H1 (cell line): ENCODE data around the gene TSKU. TPM values are rescaled to one million over a fixed set of nuclear protein-coding genes. Genes with fewer than 3 reads are reported as not detected.

Experiments used
- CTCF ChIA-PET: fragments of 300-600 bp; sonication (Branson Sonifier 250); formaldehyde crosslinking; loops from one replicate; lab custom pipeline; 2021; ENCODE audit not compliant: partially characterized antibody; lab: Charles Lee
- POLR2A ChIA-PET: fragments of 300-600 bp; sonication (Branson Sonifier 250); formaldehyde crosslinking; loops from one replicate; lab custom pipeline; 2021; ENCODE audit warnings: inconsistent platforms; ENCODE audit not compliant: partially characterized antibody; lab: Charles Lee
- DNase-seq, 2 experiments: peaks; one replicate each; pipeline versions ENCODE4 v3.0.0 to v3.0.0-alpha.2; 2010 to 2022; ENCODE audit warnings: low spot score in 2 of 2, low read depth in 1 of 2, mixed read lengths in 1 of 2
- FAIRE-seq: peaks from 2 replicates; lab custom pipeline; 2011; peaks lifted over from hg19 to GRCh38; lab: Jason Lieb, UNC
- H2AFZ ChIP-seq: 2 replicates; pipeline ENCODE4 v1.8.1; 2012; ENCODE audit warnings: low read length, inconsistent platforms
- H2AK5ac ChIP-seq: 2 replicates; pipeline ENCODE4 v1.6.1; 2013; ENCODE audit warnings: low read depth, low read length
- H2BK120ac ChIP-seq: replicated peaks from 2 replicates; pipeline ENCODE3; 2013; ENCODE audit warnings: low read depth, low read length, inconsistent platforms
- H2BK12ac ChIP-seq: 2 replicates; pipeline ENCODE4 v1.6.1; 2013; ENCODE audit warnings: low read depth, low read length
- H2BK15ac ChIP-seq: 2 replicates; pipeline ENCODE4 v1.6.1; 2013; ENCODE audit warnings: low read length
- H2BK20ac ChIP-seq: 2 replicates; pipeline ENCODE4 v1.6.1; 2013; ENCODE audit warnings: low read length
- H2BK5ac ChIP-seq: 2 replicates; pipeline ENCODE4 v1.6.1; 2013; ENCODE audit warnings: low read depth, low read length
- H3K14ac ChIP-seq: 2 replicates; pipeline ENCODE4 v1.6.1; 2013; ENCODE audit warnings: inconsistent platforms; ENCODE audit not compliant: insufficient read length
- H3K18ac ChIP-seq: 2 replicates; pipeline ENCODE4 v1.6.1; 2013; ENCODE audit warnings: low read length; ENCODE audit errors: extremely low read depth
- H3K23ac ChIP-seq: 2 replicates; pipeline ENCODE4 v1.6.1; 2013; ENCODE audit warnings: inconsistent platforms; ENCODE audit not compliant: insufficient read length
- H3K23me2 ChIP-seq: 2 replicates; pipeline ENCODE4 v1.6.1; 2013; ENCODE audit warnings: low read depth, low read length
- H3K27ac ChIP-seq: 2 replicates; pipeline ENCODE4 v1.6.1; 2011; ENCODE audit warnings: low read depth, low read length, inconsistent platforms
- H3K27me3 ChIP-seq, 4 experiments: replicated peaks in 1 of 4; 1 replicate in 1 of 4; 2 replicates in 3 of 4; pipeline versions ENCODE4 v1.6.1 to v1.8.1; 2011 to 2013; ENCODE audit warnings: low read length in 3 of 4, mild to moderate bottlenecking in 3 of 4, inconsistent platforms in 2 of 4, mixed read lengths in 2 of 4, moderate library complexity in 1 of 4; ENCODE audit not compliant: control insufficient read depth in 3 of 4, insufficient read depth in 3 of 4; ENCODE audit errors: extremely low read depth in 1 of 4
- H3K36me3 ChIP-seq, 4 experiments: 2 replicates each; pipeline versions ENCODE4 v1.6.1 to v1.8.1; 2011 to 2013; ENCODE audit warnings: mild to moderate bottlenecking in 4 of 4, low read length in 3 of 4, moderate library complexity in 2 of 4, control low read depth in 1 of 4, inconsistent platforms in 1 of 4; ENCODE audit not compliant: insufficient read depth in 4 of 4, control insufficient read depth in 2 of 4
- H3K4ac ChIP-seq: replicated peaks from 2 replicates; pipeline ENCODE3; 2013; ENCODE audit warnings: low read length, low read depth, mixed read lengths, inconsistent platforms; ENCODE audit not compliant: insufficient read length
- H3K4me1 ChIP-seq, 4 experiments: replicated peaks in 1 of 4; 1 replicate in 1 of 4; 2 replicates in 3 of 4; pipeline versions ENCODE4 v1.6.1 to v1.8.1; 2011 to 2013; ENCODE audit warnings: low read length in 3 of 4, inconsistent platforms in 2 of 4, mixed read lengths in 1 of 4; ENCODE audit not compliant: insufficient read depth in 4 of 4, control insufficient read depth in 3 of 4
- H3K4me2 ChIP-seq, 2 experiments: 2 replicates each; pipeline versions ENCODE4 v1.6.1 to v1.8.1; 2011 to 2013; ENCODE audit warnings: low read depth in 2 of 2, low read length in 2 of 2, control low read depth in 1 of 2, inconsistent platforms in 1 of 2, mild to moderate bottlenecking in 1 of 2; ENCODE audit not compliant: insufficient read depth in 1 of 2
- H3K4me3 ChIP-seq, 4 experiments: fragments of 200-600, 300-600 bp in 1 of 4; sonication (generic), shearing (Covaris generic), sonication (Bioruptor Twin) in 1 of 4; 2 replicates each; pipeline versions ENCODE4 v1.5.1 to v1.8.1; 2011 to 2016; ENCODE audit warnings: low read length in 4 of 4, low read depth in 3 of 4, control low read depth in 2 of 4, inconsistent platforms in 2 of 4, mild to moderate bottlenecking in 2 of 4, mixed read lengths in 1 of 4, moderate library complexity in 1 of 4; ENCODE audit not compliant: insufficient read depth in 2 of 4; ENCODE audit errors: extremely low read depth in 1 of 4
- H3K56ac ChIP-seq: replicated peaks from 2 replicates; pipeline ENCODE3; 2013; ENCODE audit warnings: low read depth, mild to moderate bottlenecking, mixed read lengths, low read length, inconsistent platforms; ENCODE audit not compliant: insufficient read length
- H3K79me1 ChIP-seq: 2 replicates; pipeline ENCODE4 v1.6.1; 2013; ENCODE audit warnings: low read depth, low read length, control low read depth
- H3K79me2 ChIP-seq, 2 experiments: 2 replicates each; pipeline versions ENCODE4 v1.6.1 to v1.8.1; 2012 to 2013; ENCODE audit warnings: low read length in 2 of 2, mild to moderate bottlenecking in 2 of 2, inconsistent platforms in 1 of 2; ENCODE audit not compliant: insufficient read depth in 2 of 2, control insufficient read depth in 1 of 2
- H3K9ac ChIP-seq, 4 experiments: replicated peaks in 1 of 4; 1 replicate in 1 of 4; 2 replicates in 3 of 4; pipeline versions ENCODE4 v1.6.1 to v1.8.1; 2011 to 2013; ENCODE audit warnings: low read depth in 3 of 4, low read length in 3 of 4, control low read depth in 2 of 4, mild to moderate bottlenecking in 2 of 4, moderate library complexity in 2 of 4, inconsistent platforms in 1 of 4; ENCODE audit errors: extremely low read depth in 1 of 4
- H3K9me3 ChIP-seq, 2 experiments: 2 replicates each; pipeline versions ENCODE4 v1.6.1 to v1.8.1; 2012 to 2013; ENCODE audit warnings: mild to moderate bottlenecking in 2 of 2, moderate library complexity in 2 of 2, control low read depth in 1 of 2, inconsistent platforms in 1 of 2, low read depth in 1 of 2, low read length in 1 of 2, mixed read lengths in 1 of 2; ENCODE audit not compliant: insufficient read depth in 2 of 2
- H4K20me1 ChIP-seq, 2 experiments: replicated peaks in 1 of 2; 2 replicates each; pipeline versions ENCODE3 to v1.8.1; 2011 to 2013; ENCODE audit warnings: inconsistent platforms in 2 of 2, low read length in 2 of 2, mild to moderate bottlenecking in 1 of 2; ENCODE audit not compliant: insufficient read depth in 2 of 2, control insufficient read depth in 1 of 2
- H4K5ac ChIP-seq: 2 replicates; pipeline ENCODE4 v1.6.1; 2013; ENCODE audit warnings: low read length, low read depth, mixed read lengths, inconsistent platforms; ENCODE audit not compliant: insufficient read length
- H4K8ac ChIP-seq: 2 replicates; pipeline ENCODE4 v1.8.0; 2013; ENCODE audit warnings: mild to moderate bottlenecking, moderate library complexity, low read length, inconsistent platforms; ENCODE audit not compliant: insufficient read depth; ENCODE audit errors: extremely low read depth
- H4K91ac ChIP-seq: replicated peaks from 2 replicates; pipeline ENCODE3; 2013; ENCODE audit warnings: low read length, mixed read lengths, inconsistent platforms; ENCODE audit not compliant: insufficient read length
- CBX5 ChIP-seq: fragments of 300-800, 300-1000 bp; sonication (generic); IDR thresholded peaks from 2 replicates; pipeline ENCODE4 v1.7.1; 2016; ENCODE audit warnings: antibody characterized with exemption, low read length, low read depth
- EZH2 ChIP-seq: fragments of 200-600 bp; sonication (generic); IDR thresholded peaks from 2 replicates; pipeline ENCODE4 v1.7.1; 2012; ENCODE audit warnings: low read depth, mild to moderate bottlenecking, moderate library complexity, low read length, inconsistent platforms; ENCODE audit not compliant: severe bottlenecking
- JUND ChIP-seq: IDR thresholded peaks from 2 replicates; pipeline ENCODE4 v1.6.1; 2011; ENCODE audit warnings: mild to moderate bottlenecking, improper control_type of control experiment, low read length
- NANOG ChIP-seq: IDR thresholded peaks from 2 replicates; pipeline ENCODE4 v1.6.1; 2011; ENCODE audit warnings: low read length, low read depth, mild to moderate bottlenecking, inconsistent platforms; ENCODE audit not compliant: insufficient read depth, poor library complexity, severe bottlenecking
- SP2 ChIP-seq: IDR thresholded peaks from 2 replicates; pipeline ENCODE4 v1.6.1; 2012; ENCODE audit warnings: mild to moderate bottlenecking, low read length, inconsistent platforms
- TAF7 ChIP-seq: optimal IDR thresholded peaks from 2 replicates; pipeline ENCODE3; 2011; ENCODE audit warnings: low read depth, mild to moderate bottlenecking, inconsistent platforms, low read length, moderate library complexity, borderline replicate concordance
- WGBS, 2 experiments: shearing (Covaris generic) in 1 of 2; methylation state at CpG; one replicate each; pipeline versions ENCODE4 v1.1.6 to v1.1.7; 2013 to 2015; ENCODE audit warnings: low lambda C conversion rate in 2 of 2, mixed read lengths in 2 of 2, inconsistent platforms in 1 of 2, low coverage in 1 of 2, missing lambda C conversion rate in 1 of 2; ENCODE audit not compliant: insufficient replicate concordance in 2 of 2, insufficient coverage in 1 of 2, insufficient read length in 1 of 2; ENCODE audit errors: extremely low coverage in 1 of 2, missing lambda C conversion rate in 1 of 2; 5-methylcytosine and 5-hydroxymethylcytosine counted together
- polyA plus RNA-seq, 7 experiments: library from polyadenylated mRNA; depleted of rRNA in 3 of 7; stranded (reverse) in 5 of 7; unstranded in 2 of 7; fragments of >200 nt in 5 of 7; fragments of 200-250 nt in 2 of 7; gene quantifications; 1 replicate in 5 of 7; 2 replicates in 1 of 7; 4 replicates in 1 of 7; pipeline versions ENCODE4 v1.2.1 to v1.2.3, GENCODE V29; 2011 to 2013; ENCODE audit warnings: missing spikeins in 2 of 7, mixed read lengths in 2 of 7
- total RNA-seq: library from RNA; stranded (reverse); fragmentation: NEBNext Ultra II Directional; extraction: Animal tissue kit (Norgen Biotek cat#: 25700); gene quantifications from 2 replicates; pipeline ENCODE4 v1.2.1, GENCODE V29; 2021
- TF ChIP-seq, protein P1 (sequence below): IDR thresholded peaks from 2 replicates; pipeline ENCODE4 v1.6.1; 2012; ENCODE audit warnings: inconsistent platforms
- TF ChIP-seq, protein P2 (sequence below): IDR thresholded peaks from 2 replicates; pipeline ENCODE4 v1.6.1; 2012; ENCODE audit warnings: inconsistent platforms

The TSKU gene
- total and polyA plus RNA-seq, 2 of the 8 experiments (the other 6 are each of a cell fraction or from before 2014, with no cell fraction given), result 22.8 to 28.4 TPM

DNA sequence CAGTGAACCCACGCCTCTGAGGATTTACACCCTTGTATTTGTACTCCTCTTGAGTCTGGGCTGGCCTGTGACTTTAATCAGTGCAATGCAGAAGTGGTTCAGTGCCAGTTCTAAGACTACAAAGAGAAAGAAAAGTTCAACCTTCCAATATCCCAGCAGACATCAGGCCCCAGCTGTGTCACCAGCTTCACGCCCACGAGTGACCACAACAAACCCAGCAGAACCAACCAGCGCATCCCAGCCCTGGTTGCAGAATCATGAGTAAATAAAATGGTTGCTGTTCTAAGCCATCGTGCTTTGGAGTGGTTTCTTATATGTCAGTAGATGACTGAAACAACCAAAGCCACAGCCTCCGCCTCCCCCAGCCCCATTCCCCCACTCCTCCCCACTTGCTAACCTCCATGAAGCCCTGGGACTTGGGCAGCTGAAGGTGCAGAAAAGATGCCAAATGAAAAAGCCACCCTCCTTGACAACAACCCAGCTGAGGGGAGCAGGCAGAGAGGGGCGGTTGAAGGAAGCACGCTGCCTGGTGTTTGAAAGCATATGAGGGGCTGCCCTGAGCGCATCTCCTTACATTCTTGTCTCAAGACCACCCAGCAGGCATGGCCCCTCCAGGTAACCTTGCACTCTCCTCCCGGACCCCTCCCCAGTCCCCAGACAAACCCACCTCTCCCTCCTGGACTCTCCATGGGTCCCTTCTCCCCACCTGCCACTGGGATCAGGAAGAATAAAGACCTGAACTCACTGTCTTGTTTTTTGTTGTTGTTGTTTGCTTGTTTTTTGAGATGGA is 20.9 kb downstream of the TSKU start:
- Histone ChIP-seq H3K56ac (no peak overlapping the region), H3K27me3 (no peaks in the 10 kb centered on the region; a peak in 1 of 7 replicates), H3K14ac (no peak overlapping the region), H3K4ac (no peak overlapping the region), H3K79me1 (no peaks in the 10 kb centered on the region), H3K79me2 (no peaks in the 10 kb centered on the region), H3K9me3 (no peaks in the 10 kb centered on the region), H3K4me1 (peaks cover 3 to 10% (median 5%) of the 10 kb centered on the region in 4 experiments; a peak in 6 of 7 replicates), H3K36me3 (no peaks in the 10 kb centered on the region), H3K27ac (no peak overlapping the region), H2BK15ac (no peak overlapping the region), H2AFZ (no peak overlapping the region), H2AK5ac (no peak overlapping the region), H2BK12ac (no peak overlapping the region), H4K5ac (no peak overlapping the region), H3K23me2 (peaks cover 1% of the 10 kb centered on the region; the same call in 1 of the 2 replicates), H2BK5ac (no peak overlapping the region), H4K8ac (no peak overlapping the region), H3K4me3 (no peak overlapping the region), H2BK120ac (no peak overlapping the region), H3K18ac (no peak overlapping the region), H3K23ac (no peak overlapping the region), H4K20me1 (no peaks in the 10 kb centered on the region), H3K4me2 (no peak overlapping the region), H3K9ac (no peak overlapping the region), H2BK20ac (no peak overlapping the region), H4K91ac (no peak overlapping the region)
- DNase-seq (no peak), FAIRE-seq (no peak)
- ChIA-PET CTCF (interaction anchor here (1.3 to 7.8 kb wide), 6 partner anchors 9 to 81 kb away, joined by 3 to 55 read pairs (median 8); no protein-coding TSS in a partner anchor), POLR2A (no interaction called here)
- whole genome bisulfite sequencing, 2 experiments, result 93% methylated on average over 10 of the region's 10 CpGs; no CpG with 5 or more reads in 1 of the 2 experiments
- TF ChIP-seq CBX5 (no peak), JUND (no peak), NANOG (no peak), TAF7 (no peak), EZH2 (no peak), SP2 (no peak)
- TF ChIP-seq, protein P1, sequence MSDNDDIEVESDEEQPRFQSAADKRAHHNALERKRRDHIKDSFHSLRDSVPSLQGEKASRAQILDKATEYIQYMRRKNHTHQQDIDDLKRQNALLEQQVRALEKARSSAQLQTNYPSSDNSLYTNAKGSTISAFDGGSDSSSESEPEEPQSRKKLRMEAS, result no peak
- TF ChIP-seq, protein P2, sequence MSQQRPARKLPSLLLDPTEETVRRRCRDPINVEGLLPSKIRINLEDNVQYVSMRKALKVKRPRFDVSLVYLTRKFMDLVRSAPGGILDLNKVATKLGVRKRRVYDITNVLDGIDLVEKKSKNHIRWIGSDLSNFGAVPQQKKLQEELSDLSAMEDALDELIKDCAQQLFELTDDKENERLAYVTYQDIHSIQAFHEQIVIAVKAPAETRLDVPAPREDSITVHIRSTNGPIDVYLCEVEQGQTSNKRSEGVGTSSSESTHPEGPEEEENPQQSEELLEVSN, result no peak
